DMS153 treated with DMSO at 0.1 percent for 48 hours (cell line): ENCODE results near the gene FAM131A.

ENCODE experiments used
- DNase-seq: peaks from one replicate; lab custom pipeline; 2025; ENCODE audit not compliant: unreplicated experiment; lab: John Stamatoyannopoulos, UW

Gene FAM131A

DNA sequence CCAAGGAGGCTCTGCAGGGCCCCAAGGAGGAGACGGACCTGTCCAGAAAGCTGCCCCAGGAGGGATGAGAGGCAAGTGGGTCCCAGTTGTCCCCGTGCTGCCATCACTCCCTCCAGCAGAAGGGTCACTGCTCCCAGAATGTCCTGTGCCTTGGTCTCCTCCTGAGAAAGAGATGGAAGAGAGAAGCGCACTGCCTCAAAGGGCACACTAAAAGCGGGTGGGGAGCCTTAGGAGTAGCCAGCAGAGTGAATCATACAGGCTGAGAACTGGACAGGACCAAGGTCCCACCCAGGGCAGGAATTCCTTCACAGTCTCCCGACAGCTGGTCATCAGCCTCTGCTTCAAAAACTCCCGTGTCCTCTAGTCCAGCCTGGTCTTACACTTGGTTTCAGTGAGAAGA is 36.0 kb downstream of the FAM131A start:
- DNase-seq, result no peak

DNA sequence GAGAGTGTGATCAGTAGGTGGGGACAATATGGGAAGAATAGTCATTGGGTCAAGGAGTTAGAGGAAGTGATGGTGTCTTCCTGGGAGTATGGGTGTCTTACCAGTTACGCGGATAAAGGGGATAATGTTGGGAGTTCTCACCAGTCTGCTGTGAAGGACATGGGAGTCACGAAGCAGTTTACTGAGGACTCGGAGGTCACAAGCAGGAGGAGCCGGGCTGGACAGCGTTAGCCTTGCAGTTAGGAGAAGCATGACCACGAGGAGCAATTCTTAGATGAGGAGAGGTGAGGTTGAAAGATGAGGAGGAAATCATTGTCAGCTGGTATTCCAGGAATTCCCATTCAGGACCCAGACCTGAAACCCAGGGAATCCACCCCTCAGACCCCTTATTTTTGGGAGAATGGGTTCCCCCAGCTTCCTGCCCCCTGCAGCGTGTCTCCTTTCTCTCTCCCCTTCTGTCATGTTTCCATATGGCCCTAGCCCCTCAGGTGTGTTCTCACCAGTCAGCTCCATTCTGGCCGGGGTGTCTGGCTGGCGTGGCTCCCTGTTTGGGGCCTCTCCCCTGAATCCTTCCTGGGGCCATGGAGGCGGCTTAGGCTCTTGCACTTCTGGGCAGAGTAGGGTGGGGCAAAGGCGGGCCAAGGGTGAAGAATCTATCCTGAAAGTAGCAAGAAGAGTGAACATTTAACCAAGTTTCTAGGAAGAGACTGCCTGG is 38.5 kb downstream of the FAM131A start:
- DNase-seq, result no peak

DNA sequence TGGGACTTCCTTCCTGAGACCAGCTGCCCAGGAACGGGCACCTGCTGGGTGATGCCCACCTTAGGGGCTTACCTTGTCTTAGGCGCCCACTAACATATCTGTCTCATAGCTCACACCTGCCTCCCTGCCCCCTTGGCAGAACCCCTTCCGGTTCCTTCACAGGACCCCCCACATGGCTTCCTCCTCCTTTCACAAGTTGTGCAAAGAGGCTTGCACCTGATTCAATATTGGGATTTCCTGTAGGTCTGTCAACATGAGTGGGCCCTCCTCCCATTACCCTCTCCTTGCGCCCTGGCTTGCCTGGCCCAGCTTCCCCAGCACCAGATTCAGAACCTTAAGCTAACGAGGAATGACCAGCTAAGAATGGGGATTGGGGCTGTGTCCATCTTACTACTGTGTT is 40.0 kb downstream of the FAM131A start:
- no peak for DNase-seq

DNA sequence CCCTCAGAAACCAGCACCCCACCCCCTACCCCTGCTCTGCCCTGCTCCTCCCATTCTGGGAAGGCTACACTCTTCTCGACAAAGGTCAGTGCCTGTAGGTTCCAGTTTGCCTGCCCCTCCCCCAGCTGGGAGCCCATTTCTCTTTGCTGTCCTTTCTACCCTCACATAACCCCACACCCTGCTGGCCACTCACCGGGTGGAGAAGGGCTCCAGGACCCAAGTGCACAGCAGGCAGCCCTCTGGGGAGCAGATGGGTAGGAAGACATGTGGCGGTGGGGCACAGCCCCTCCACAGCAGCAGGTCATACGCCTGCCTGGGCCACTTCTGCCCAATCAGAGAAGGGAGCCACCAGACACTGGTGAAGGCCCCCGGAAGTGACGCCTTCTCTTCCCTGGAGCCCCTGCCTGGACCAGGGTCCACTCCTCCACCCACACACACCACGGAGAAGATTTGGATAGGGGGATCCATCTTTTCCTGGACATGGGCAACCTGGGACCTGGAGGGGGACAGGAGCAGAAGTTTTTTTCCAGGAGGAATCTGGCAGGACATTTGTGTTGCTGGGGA is 40.6 kb downstream of the FAM131A start, which contains the start of gene THPO:
Gene THPO, minus strand, starts transcription at position 326 of the 564 bp plus-strand sequence. CDS start 1,948 bp downstream, outside the sequence.
- DNase-seq, result no peak

GRCh38 chr3:184378651-184379357 is 41.4 kb downstream of the FAM131A start:
- no peak for DNase-seq

DNA sequence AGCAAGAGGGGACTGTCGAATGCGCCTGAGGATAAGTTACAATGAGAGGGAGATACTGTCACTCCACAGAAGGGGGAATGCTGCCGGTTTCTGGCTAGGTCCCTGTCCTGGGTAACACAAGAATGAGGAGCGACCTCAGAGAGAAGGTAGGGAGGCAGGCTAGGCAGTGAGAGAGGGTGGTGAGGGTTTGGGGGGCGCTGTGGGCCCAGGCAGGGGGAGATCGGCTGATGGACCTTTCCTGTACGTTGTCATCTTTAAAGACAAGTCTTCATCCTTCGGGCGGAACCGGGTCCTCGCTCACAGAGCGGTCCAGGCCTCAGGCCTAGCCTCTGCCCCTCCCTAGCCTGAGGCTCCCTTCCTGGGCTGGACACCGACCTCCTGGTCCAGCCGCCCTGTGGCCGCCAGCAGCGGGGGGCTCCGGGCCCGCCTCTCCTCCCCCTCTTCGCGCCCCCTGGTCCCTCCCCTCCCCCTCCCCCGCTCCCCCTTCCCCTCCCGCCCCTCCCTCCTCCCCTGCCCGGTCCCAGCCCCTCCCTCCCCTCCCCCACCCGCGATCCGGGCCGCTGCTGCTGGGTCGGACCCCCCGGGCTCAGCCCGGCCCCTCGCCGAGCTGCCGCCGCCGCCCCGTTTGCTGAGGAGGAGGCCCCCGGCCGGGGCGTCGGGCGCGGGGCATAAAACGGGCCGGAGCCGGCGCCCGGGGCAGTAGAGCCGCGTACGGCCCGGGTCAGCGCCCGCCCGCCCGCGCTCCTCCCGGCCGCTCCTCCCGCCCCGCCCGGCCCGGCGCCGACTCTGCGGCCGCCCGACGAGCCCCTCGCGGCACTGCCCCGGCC is 42.2 kb downstream of the FAM131A start, which contains the start of gene CHRD:
Gene CHRD, plus strand, starts transcription at position 697 of the 827 bp plus-strand sequence. CDS start 265 bp downstream, outside the sequence.
- DNase-seq, result no peak

- no peak for DNase-seq
Observed at GRCh38 chr3:184380185-184380626, 42.8 kb downstream of the FAM131A start.

GRCh38 chr3:184380627-184381260 is 43.3 kb downstream of the FAM131A start:
- no peak for DNase-seq

DNA sequence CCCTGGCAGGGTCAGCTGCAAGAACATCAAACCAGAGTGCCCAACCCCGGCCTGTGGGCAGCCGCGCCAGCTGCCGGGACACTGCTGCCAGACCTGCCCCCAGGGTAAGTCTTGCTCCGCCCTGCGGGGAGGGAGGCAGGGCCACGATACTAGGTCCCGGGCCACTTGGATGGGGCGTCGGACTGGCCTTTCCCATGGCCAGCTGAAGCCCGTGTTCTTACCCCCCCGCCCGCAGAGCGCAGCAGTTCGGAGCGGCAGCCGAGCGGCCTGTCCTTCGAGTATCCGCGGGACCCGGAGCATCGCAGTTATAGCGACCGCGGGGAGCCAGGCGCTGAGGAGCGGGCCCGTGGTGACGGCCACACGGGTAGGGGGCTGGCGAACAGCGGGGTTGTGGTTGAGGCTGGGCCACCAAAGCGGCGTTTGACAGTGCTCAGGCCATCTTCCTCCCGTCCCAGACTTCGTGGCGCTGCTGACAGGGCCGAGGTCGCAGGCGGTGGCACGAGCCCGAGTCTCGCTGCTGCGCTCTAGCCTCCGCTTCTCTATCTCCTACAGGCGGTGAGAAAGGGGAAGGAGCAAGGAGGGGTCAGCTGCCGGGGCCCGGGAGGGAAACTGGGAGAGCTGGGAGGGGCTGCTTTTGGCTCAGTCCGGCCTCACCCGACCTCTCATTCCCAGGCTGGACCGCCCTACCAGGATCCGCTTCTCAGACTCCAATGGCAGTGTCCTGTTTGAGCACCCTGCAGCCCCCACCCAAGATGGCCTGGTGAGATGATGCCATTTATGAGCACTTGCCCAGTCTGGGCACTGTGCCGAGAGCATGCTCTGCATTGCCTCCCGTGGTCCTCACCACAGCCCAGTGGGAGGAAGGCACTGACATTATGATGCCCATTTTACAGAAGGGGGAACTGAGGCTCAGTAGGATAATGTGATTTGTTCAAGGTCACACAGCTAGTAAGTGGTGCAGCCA is 44.1 kb downstream of the FAM131A start:
- DNase-seq, result no peak

GRCh38 chr3:184382326-184383032 is 45.1 kb downstream of the FAM131A start:
- no peak for DNase-seq

GRCh38 chr3:184383033-184383740 is 45.8 kb downstream of the FAM131A start:
- DNase-seq, result no peak

DNA sequence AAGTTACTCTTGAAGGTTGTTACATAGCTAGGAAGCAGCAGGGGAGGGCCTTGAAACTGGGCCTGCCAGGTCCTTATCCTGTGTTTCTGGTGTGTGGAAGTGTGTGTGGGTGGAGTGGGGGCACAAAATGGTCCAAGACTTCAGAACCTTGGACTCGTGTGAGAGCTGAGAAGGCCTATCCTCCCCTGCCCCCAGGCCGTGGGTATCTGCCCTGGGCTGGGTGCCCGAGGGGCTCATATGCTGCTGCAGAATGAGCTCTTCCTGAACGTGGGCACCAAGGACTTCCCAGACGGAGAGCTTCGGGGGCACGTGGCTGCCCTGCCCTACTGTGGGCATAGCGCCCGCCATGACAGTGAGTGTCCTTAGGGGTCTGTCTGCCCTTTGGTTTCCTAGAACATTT is 46.9 kb downstream of the FAM131A start:
- DNase-seq, result no peak

- no peak for DNase-seq
Observed at GRCh38 chr3:184384856-184385422, 47.5 kb downstream of the FAM131A start.

- DNase-seq, result no peak
Observed at GRCh38 chr3:184386047-184386806, 48.8 kb downstream of the FAM131A start.

DNA sequence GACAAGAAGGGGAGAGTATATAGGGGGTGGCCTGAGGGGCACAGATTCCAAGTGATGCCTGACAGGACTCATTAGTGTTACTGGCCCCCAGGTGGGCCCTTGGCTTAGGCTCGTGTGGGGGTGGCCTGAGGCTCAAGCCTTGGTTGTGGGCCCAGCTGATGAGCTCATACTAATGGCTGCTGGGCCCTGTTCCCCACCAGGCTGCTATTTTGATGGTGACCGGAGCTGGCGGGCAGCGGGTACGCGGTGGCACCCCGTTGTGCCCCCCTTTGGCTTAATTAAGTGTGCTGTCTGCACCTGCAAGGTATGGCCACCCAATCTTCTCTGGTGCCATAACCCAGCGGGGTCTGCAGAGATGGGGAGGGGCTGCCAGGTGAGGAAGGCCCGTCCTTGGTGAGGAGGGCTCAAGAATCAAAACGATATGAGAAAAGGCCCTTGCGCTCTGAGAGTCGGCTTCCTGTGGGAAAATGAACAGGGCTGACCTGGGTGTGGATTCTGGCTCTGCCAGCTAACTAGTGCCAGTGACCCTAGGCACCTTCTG is 49.8 kb downstream of the FAM131A start:
- DNase-seq, result no peak

GRCh38 chr3:184388164-184388935 is 51.0 kb downstream of the FAM131A start:
- DNase-seq, result no peak
